Measurements from ENCODE around the gene SHCBP1L. TPM values are rescaled to one million over a fixed set of nuclear protein-coding genes. Genes with fewer than 3 reads are reported as not detected.

The SHCBP1L gene
- total RNA-seq, 1 experiment from 2014 or later, result not detected

- Histone ChIP-seq H2BK15ac (ENCODE audit: low read depth, low read length) (no peak overlapping the region), H2BK20ac (ENCODE audit: low read depth, low read length, poor library complexity, severe bottlenecking) (no peak overlapping the region), H2AK5ac (ENCODE audit: insufficient read length, low read length) (no peak overlapping the region), H4K20me1 (ENCODE audit: control insufficient read depth, insufficient read depth, insufficient read length) (no peaks in the 10 kb centered on the region), H3K4me1 (ENCODE audit: insufficient read depth, low read length) (peaks cover 4% of the 10 kb centered on the region; the same call in 1 of the 2 replicates), H3K9ac (ENCODE audit: extremely low read depth, insufficient read length, low read length) (no peak overlapping the region), H2AFZ (ENCODE audit: low read length) (no peak overlapping the region), H3K14ac (ENCODE audit: insufficient read depth, low read length) (no peak overlapping the region), H3K79me1 (ENCODE audit: insufficient read depth, low read depth, low read length, poor library complexity, severe bottlenecking) (no peaks in the 10 kb centered on the region), H3K79me2 (ENCODE audit: insufficient read depth, low read length) (no peaks in the 10 kb centered on the region), H3K4ac (ENCODE audit: low read depth, low read length) (no peak overlapping the region), H4K8ac (replicated peaks; ENCODE audit: insufficient read length, low read depth, low read length) (no peak overlapping the region), H3T11ph (ENCODE audit: low read length) (no peak overlapping the region), H4K91ac (ENCODE audit: insufficient read length, low read depth, low read length) (no peak overlapping the region), H3K9me3 (ENCODE audit: control insufficient read depth, low read depth, low read length) (no peaks in the 10 kb centered on the region), H3K56ac (ENCODE audit: insufficient read length, low read depth, low read length) (no peak overlapping the region), H3K18ac (ENCODE audit: insufficient read length, low read depth, low read length) (no peak overlapping the region), H3K27me3 (ENCODE audit: insufficient read depth, low read length) (no peaks in the 10 kb centered on the region), H2BK120ac (ENCODE audit: low read depth, low read length, poor library complexity, severe bottlenecking) (no peak overlapping the region), H3K23ac (ENCODE audit: insufficient read length, low read depth, low read length) (no peak overlapping the region), H4K5ac (ENCODE audit: insufficient read length, low read depth, low read length) (no peak overlapping the region), H2BK5ac (ENCODE audit: insufficient read length, low read length) (no peak overlapping the region), H3K23me2 (ENCODE audit: insufficient read length, low read depth, low read length, poor library complexity, severe bottlenecking) (no peaks in the 10 kb centered on the region), H3K4me2 (ENCODE audit: insufficient read depth, insufficient read length, low read length) (no peak overlapping the region), H3K27ac (ENCODE audit: insufficient read length, low read depth, low read length) (no peak overlapping the region), H2BK12ac (ENCODE audit: insufficient read length, low read depth, low read length) (no peak overlapping the region)
- no peaks in the 10 kb centered on the region for H3K27me3 Mint-ChIP-seq (ENCODE audit: low read depth)
- TF ChIP-seq, protein P1, sequence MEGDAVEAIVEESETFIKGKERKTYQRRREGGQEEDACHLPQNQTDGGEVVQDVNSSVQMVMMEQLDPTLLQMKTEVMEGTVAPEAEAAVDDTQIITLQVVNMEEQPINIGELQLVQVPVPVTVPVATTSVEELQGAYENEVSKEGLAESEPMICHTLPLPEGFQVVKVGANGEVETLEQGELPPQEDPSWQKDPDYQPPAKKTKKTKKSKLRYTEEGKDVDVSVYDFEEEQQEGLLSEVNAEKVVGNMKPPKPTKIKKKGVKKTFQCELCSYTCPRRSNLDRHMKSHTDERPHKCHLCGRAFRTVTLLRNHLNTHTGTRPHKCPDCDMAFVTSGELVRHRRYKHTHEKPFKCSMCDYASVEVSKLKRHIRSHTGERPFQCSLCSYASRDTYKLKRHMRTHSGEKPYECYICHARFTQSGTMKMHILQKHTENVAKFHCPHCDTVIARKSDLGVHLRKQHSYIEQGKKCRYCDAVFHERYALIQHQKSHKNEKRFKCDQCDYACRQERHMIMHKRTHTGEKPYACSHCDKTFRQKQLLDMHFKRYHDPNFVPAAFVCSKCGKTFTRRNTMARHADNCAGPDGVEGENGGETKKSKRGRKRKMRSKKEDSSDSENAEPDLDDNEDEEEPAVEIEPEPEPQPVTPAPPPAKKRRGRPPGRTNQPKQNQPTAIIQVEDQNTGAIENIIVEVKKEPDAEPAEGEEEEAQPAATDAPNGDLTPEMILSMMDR (conservative IDR thresholded peaks at IDR 0.05), result no peak
- H3K9me3 Mint-ChIP-seq, result peaks cover 0 to 9% of the 10 kb centered on the region in 2 experiments; a peak in 4 of 5 replicates
- 0 out of 7 replicates have a peak overlapping the region, but pooled peaks of 1 of the 3 experiments have one; percentile 22 for H3K27ac Mint-ChIP-seq
- H3K4me1 Mint-ChIP-seq, result peaks cover 6 to 8% of the 10 kb centered on the region in 2 experiments
- H3K36me3 Mint-ChIP-seq (ENCODE audit: insufficient read depth in 1 of 3, low read depth in 3 of 3), result peaks cover 10 to 32% (median 22%) of the 10 kb centered on the region in 3 experiments; a peak in 6 of 7 replicates
- no peak overlapping the region; a peak in 1 of 5 replicates for H3K4me3 Mint-ChIP-seq
- WGBS (ENCODE audit: extremely low coverage, insufficient read length, low lambda C conversion rate), result no CpG with 5 or more reads among the region's 9 CpGs
- no peak for DNase-seq
These were observed 61.9 kb downstream of the SHCBP1L start for GRCh38 chr1:182890927-182891610.
